ENCODE measurements around the gene JPT2. TPM values are rescaled to one million over a fixed set of nuclear protein-coding genes. Genes with fewer than 3 reads are reported as not detected.
A peak's percentile ranks its signal among the peaks of the same experiment; 100 is the strongest.

JPT2 gene
- total RNA-seq, 2 donors from 2014 or later: 11.7 to 16.1 TPM

- TF ChIP-seq CTCF (IDR thresholded peaks at IDR 0.05): no peak
- Histone ChIP-seq H3K9me3 (no peaks in the 10 kb centered on the region), H3K27ac (peak overlapping the region; percentile 94 to 95), H3K4me1 (peaks cover 0 to 54% of the 10 kb centered on the region in 2 donors), H3K36me3 (no peaks in the 10 kb centered on the region), H3K27me3 (no peaks in the 10 kb centered on the region), H3K4me3 (peak overlapping the region; percentile 78 to 88)
- no peak for DNase-seq (ENCODE audit: low spot score)
These were observed 29.2 kb downstream of the JPT2 start for GRCh38 chr16:1707193-1707790.

- Histone ChIP-seq H3K4me1 (peaks cover 0 to 63% of the 10 kb centered on the region in 2 donors), H3K4me3 (no peak overlapping the region), H3K9me3 (no peaks in the 10 kb centered on the region), H3K27me3 (no peaks in the 10 kb centered on the region), H3K36me3 (no peaks in the 10 kb centered on the region), H3K27ac (peak overlapping the region; percentile 94 to 95)
- DNase-seq (ENCODE audit: low spot score): no peak
- TF ChIP-seq CTCF (IDR thresholded peaks at IDR 0.05): no peak
These were observed 30.1 kb downstream of the JPT2 start for GRCh38 chr16:1708083-1708767.

- peak; percentile 75 for DNase-seq (ENCODE audit: low spot score)
- Histone ChIP-seq H3K27me3 (no peaks in the 10 kb centered on the region), H3K36me3 (no peaks in the 10 kb centered on the region), H3K4me3 (no peak overlapping the region), H3K4me1 (peaks cover 0 to 68% of the 10 kb centered on the region in 2 donors), H3K27ac (peak overlapping the region; percentile 94 to 95), H3K9me3 (no peaks in the 10 kb centered on the region)
- no peak for TF ChIP-seq CTCF (IDR thresholded peaks at IDR 0.05)
These were observed 30.7 kb downstream of the JPT2 start for GRCh38 chr16:1708768-1709180.

- TF ChIP-seq CTCF (IDR thresholded peaks at IDR 0.05): no peak
- Histone ChIP-seq H3K27ac (peak overlapping the region; percentile 94 to 95), H3K9me3 (no peaks in the 10 kb centered on the region), H3K4me3 (no peak overlapping the region), H3K27me3 (no peaks in the 10 kb centered on the region), H3K36me3 (no peaks in the 10 kb centered on the region), H3K4me1 (peaks cover 0 to 74% of the 10 kb centered on the region in 2 donors)
- no peak for DNase-seq (ENCODE audit: low spot score)
These were observed 31.3 kb downstream of the JPT2 start for GRCh38 chr16:1709356-1709755.

GRCh38 chr16:1710811-1711507, 32.9 kb downstream of the JPT2 start:
- Histone ChIP-seq H3K4me3 (no peak overlapping the region), H3K27ac (no peak overlapping the region), H3K9me3 (no peaks in the 10 kb centered on the region), H3K4me1 (peaks cover 0 to 73% of the 10 kb centered on the region in 2 donors), H3K27me3 (no peaks in the 10 kb centered on the region), H3K36me3 (no peaks in the 10 kb centered on the region)
- TF ChIP-seq CTCF (IDR thresholded peaks at IDR 0.05): no peak
- no peak for DNase-seq (ENCODE audit: low spot score)
